Type B pancreatic cell (in vitro differentiated cells): ENCODE measurements around the gene CAPN8. TPM values are rescaled to one million over a fixed set of nuclear protein-coding genes. Genes with fewer than 3 reads are reported as not detected.

Source experiments
- DNase-seq: peaks from one replicate; pipeline ENCODE4 v3.0.0; 2021; ENCODE audit warnings: mixed read lengths; ENCODE audit not compliant: unreplicated experiment; ENCODE audit errors: extremely low spot score
- H3K27ac Mint-ChIP-seq: 2 replicates; pipeline ENCODE4 v1.8.0; 2021; ENCODE audit warnings: mild to moderate bottlenecking, mixed read lengths
- H3K27me3 Mint-ChIP-seq: 2 replicates; pipeline ENCODE4 v1.8.0; 2021; ENCODE audit warnings: mixed read lengths
- H3K36me3 Mint-ChIP-seq: 2 replicates; pipeline ENCODE4 v1.8.0; 2021; ENCODE audit warnings: mixed read lengths
- H3K4me1 Mint-ChIP-seq: one replicate; pipeline ENCODE4 v1.8.0; 2021; ENCODE audit warnings: mixed read lengths; ENCODE audit not compliant: unreplicated experiment
- H3K4me3 Mint-ChIP-seq: 2 replicates; pipeline ENCODE4 v1.8.0; 2021; ENCODE audit warnings: mild to moderate bottlenecking, mixed read lengths
- H3K9me3 Mint-ChIP-seq: 2 replicates; pipeline ENCODE4 v1.8.0; 2021; ENCODE audit warnings: mixed read lengths
- CTCF ChIP-seq: fragments of 200-600 bp; sonication (generic); conservative IDR thresholded peaks from 2 replicates; pipeline ENCODE4 v1.5.0; 2021; ENCODE audit warnings: antibody characterized with exemption, mild to moderate bottlenecking
- total RNA-seq: library from RNA; stranded (reverse); gene quantifications from 2 replicates; pipeline ENCODE4 v1.2.1, GENCODE V29; 2021; ENCODE audit warnings: low replicate concordance

The CAPN8 gene
- total RNA-seq, 1 donor from 2014 or later = 2.3 TPM

- H3K27me3 Mint-ChIP-seq = peaks cover 18% of the 10 kb centered on the region
- H3K9me3 Mint-ChIP-seq = no peaks in the 10 kb centered on the region
- TF ChIP-seq CTCF = no peak
These were observed 121.9 kb downstream of the CAPN8 start for GRCh38 chr1:223543560-223543959.

GRCh38 chr1:223542831-223543230 is 122.7 kb downstream of the CAPN8 start:
- Mint-ChIP-seq H3K4me1 (peaks cover 4% of the 10 kb centered on the region), H3K27me3 (peaks cover 20% of the 10 kb centered on the region), H3K36me3 (no peaks in the 10 kb centered on the region), H3K9me3 (no peaks in the 10 kb centered on the region), H3K4me3 (no peak overlapping the region), H3K27ac (no peak overlapping the region)
- DNase-seq = no peak
- TF ChIP-seq CTCF = no peak

More at GRCh38 chr1:223543560-223543959, 121.9 kb downstream of the CAPN8 start:
- Mint-ChIP-seq H3K4me3 (no peak overlapping the region), H3K36me3 (no peaks in the 10 kb centered on the region), H3K4me1 (peaks cover 4% of the 10 kb centered on the region), H3K27ac (no peak overlapping the region)
- no peak for DNase-seq

DNA sequence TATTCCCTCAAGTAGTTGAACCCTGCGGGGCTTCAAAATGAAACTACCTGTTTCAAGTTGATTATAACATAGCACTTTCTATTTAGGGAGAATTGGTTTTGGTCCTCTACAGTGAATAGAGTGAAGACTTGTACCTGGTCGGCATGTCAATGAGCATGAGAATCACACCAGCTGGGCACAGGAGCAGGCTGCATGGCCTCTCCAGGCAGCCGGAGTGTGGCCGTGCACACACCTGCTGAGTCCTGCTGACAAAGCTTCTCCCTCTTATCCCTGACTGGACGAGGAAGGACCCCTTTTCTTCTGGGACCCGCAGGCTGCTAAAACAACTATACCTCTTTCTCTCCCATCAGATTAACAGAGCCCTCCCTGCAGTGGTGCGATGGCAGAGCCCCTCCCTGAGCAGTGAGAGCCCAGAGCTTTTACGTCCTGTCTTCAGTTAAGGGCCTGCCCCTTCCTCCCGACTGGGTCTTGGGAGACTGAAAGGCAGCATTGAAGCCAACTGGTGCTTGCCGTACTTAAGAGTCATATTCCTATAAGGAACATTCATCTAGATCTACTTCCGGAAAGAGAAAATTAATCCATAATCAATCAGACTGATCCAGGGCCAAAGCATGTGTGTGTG is 124.9 kb downstream of the CAPN8 start:
- Mint-ChIP-seq H3K27ac (no peak overlapping the region), H3K27me3 (peaks cover 26% of the 10 kb centered on the region), H3K4me3 (no peak overlapping the region), H3K9me3 (no peaks in the 10 kb centered on the region), H3K36me3 (no peaks in the 10 kb centered on the region), H3K4me1 (peaks cover 4% of the 10 kb centered on the region)
- TF ChIP-seq CTCF = no peak
- no peak for DNase-seq

- DNase-seq = no peak
- Mint-ChIP-seq H3K36me3 (no peaks in the 10 kb centered on the region), H3K4me3 (no peak overlapping the region), H3K27ac (no peak overlapping the region), H3K4me1 (peaks cover 4% of the 10 kb centered on the region), H3K9me3 (no peaks in the 10 kb centered on the region), H3K27me3 (peaks cover 24% of the 10 kb centered on the region)
- no peak for TF ChIP-seq CTCF
These were observed 125.8 kb downstream of the CAPN8 start for GRCh38 chr1:223539750-223540149.

- no peak for DNase-seq
- H3K4me3 Mint-ChIP-seq = no peak overlapping the region
- no peaks in the 10 kb centered on the region for H3K9me3 Mint-ChIP-seq
- H3K4me1 Mint-ChIP-seq = peaks cover 4% of the 10 kb centered on the region
- no peak overlapping the region for H3K27ac Mint-ChIP-seq
- peaks cover 21% of the 10 kb centered on the region for H3K27me3 Mint-ChIP-seq
- H3K36me3 Mint-ChIP-seq = no peaks in the 10 kb centered on the region
- no peak for TF ChIP-seq CTCF
These were observed 126.5 kb downstream of the CAPN8 start for GRCh38 chr1:223538981-223539380.
